Retinal pigment epithelial cell (primary cell): Measurements from ENCODE around the gene MAST4.

Experiments
- DNase-seq: peaks from one replicate; pipeline ENCODE4 v3.0.0-alpha.2; 2010; ENCODE audit warnings: low read depth
- H3K4me3 ChIP-seq: 2 replicates; pipeline ENCODE4 v1.5.1; 2011; ENCODE audit warnings: mild to moderate bottlenecking, low read length, control low read depth, moderate library complexity
- CTCF ChIP-seq: conservative IDR thresholded peaks from 2 replicates; pipeline ENCODE4 v1.5.1; 2011; ENCODE audit warnings: low read depth, low read length, control low read depth, inconsistent platforms

Gene MAST4

GRCh38 chr5:66877843-66878242, 281.6 kb downstream of the MAST4 start:
- H3K4me3 ChIP-seq: no peak overlapping the region
- no peak for TF ChIP-seq CTCF
- DNase-seq: no peak

DNA sequence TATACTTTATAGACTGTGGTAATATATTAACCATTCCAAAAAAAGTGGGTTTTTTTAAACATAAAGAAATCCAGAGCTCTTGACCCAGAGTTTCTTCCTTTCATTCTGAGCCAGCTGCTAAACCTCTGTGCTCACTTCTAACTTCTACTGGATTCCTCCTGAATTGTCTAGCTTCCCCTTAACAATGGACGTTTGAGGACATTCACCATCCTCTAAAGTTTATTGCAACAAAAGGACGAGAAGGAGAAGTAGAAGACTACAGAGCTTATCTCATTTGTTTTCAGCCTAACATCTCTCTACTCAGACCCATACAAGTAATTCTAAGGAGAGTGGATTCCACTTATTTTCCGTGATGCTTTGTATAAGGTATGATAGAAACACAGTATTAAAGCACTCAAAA, 284.2 kb downstream of the MAST4 start:
- no peak overlapping the region for H3K4me3 ChIP-seq
- TF ChIP-seq CTCF: no peak
- no peak for DNase-seq

DNA sequence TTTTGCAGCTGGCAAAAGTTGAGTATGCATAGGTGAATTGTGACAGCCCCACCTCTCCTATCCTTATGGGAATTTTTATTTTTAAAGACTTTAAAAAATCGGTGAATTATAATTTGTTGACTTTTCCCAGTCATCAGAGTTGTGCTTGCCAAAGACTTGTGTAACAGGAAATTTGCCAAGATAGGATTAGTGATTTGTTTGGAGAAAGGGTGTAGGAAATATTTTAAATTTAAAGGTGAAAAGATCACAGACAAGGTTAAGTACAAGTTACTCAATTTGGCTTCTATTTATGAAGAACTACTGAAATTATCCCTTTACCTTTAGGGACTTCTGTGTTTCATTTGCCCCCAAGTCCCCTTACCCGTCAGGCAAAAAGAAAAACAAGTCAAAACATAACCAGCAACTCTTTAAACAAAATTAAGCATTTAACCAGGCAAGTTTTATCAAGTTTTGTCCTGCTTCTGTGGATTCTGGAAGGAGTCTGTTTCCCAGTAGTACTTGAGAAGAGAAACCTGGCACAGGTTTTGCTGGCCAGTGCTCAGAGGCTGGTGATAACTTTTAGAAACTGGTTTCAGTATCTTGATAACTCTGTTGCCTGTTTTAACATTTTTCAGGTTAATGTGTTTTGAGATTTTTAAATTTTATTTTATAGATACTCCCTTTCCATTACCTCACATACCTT, 285.4 kb downstream of the MAST4 start:
- H3K4me3 ChIP-seq: no peak overlapping the region
- no peak for DNase-seq
- TF ChIP-seq CTCF: no peak

- no peak overlapping the region for H3K4me3 ChIP-seq
- TF ChIP-seq CTCF: no peak
- DNase-seq: no peak
Measured at GRCh38 chr5:66882606-66883227, 286.5 kb downstream of the MAST4 start.

GRCh38 chr5:66884564-66885243, 288.5 kb downstream of the MAST4 start:
- TF ChIP-seq CTCF: no peak
- no peak overlapping the region for H3K4me3 ChIP-seq
- DNase-seq: no peak

GRCh38 chr5:66886941-66887340, 290.7 kb downstream of the MAST4 start:
- H3K4me3 ChIP-seq: no peak overlapping the region
- TF ChIP-seq CTCF: no peak
- no peak for DNase-seq
